ENCODE data around the gene RRAGC. TPM values are rescaled to one million over a fixed set of nuclear protein-coding genes. Genes with fewer than 3 reads are reported as not detected.

The RRAGC gene
- total and polyA plus RNA-seq, 9 donors: 11.4 to 37.5 (median 24.2) TPM

GRCh38 chr1:38831731-38832369 lies 27.7 kb downstream of the RRAGC start:
- Histone ChIP-seq H3K27ac (no peak overlapping the region), H3K4me3 (no peak overlapping the region), H3K36me3 (no peaks in the 10 kb centered on the region), H3K9me3 (no peaks in the 10 kb centered on the region), H3K4me1 (ENCODE audit: insufficient read depth) (no peaks in the 10 kb centered on the region), H3K27me3 (no peaks in the 10 kb centered on the region)
- no peak for DNase-seq
- WGBS, 3 donors: 48 to 84% (median 73%) methylated on average over 6 of the region's 6 CpGs
- intact Hi-C loops (cut with DNase I): loop anchor here in 2 of 4 donors (10.0 kb wide), 1 partner anchor 797 kb away; no protein-coding TSS in a partner anchor
- TF ChIP-seq POLR2A (IDR thresholded peaks at IDR 0.05): no peak
- no peak for TF ChIP-seq EP300 (IDR thresholded peaks at IDR 0.05)
- TF ChIP-seq, protein P1, sequence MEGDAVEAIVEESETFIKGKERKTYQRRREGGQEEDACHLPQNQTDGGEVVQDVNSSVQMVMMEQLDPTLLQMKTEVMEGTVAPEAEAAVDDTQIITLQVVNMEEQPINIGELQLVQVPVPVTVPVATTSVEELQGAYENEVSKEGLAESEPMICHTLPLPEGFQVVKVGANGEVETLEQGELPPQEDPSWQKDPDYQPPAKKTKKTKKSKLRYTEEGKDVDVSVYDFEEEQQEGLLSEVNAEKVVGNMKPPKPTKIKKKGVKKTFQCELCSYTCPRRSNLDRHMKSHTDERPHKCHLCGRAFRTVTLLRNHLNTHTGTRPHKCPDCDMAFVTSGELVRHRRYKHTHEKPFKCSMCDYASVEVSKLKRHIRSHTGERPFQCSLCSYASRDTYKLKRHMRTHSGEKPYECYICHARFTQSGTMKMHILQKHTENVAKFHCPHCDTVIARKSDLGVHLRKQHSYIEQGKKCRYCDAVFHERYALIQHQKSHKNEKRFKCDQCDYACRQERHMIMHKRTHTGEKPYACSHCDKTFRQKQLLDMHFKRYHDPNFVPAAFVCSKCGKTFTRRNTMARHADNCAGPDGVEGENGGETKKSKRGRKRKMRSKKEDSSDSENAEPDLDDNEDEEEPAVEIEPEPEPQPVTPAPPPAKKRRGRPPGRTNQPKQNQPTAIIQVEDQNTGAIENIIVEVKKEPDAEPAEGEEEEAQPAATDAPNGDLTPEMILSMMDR (IDR thresholded peaks at IDR 0.05): no peak

- Histone ChIP-seq H3K36me3 (no peaks in the 10 kb centered on the region), H3K27me3 (no peaks in the 10 kb centered on the region), H3K4me3 (no peak overlapping the region), H3K27ac (no peak overlapping the region), H3K9me3 (no peaks in the 10 kb centered on the region), H3K4me1 (ENCODE audit: insufficient read depth) (no peaks in the 10 kb centered on the region)
- no peak for TF ChIP-seq EP300 (IDR thresholded peaks at IDR 0.05)
- TF ChIP-seq POLR2A (IDR thresholded peaks at IDR 0.05): no peak
- TF ChIP-seq, protein P1 (IDR thresholded peaks at IDR 0.05): no peak
- no peak for DNase-seq
- WGBS, 3 donors: 0 to 11% (median 4%) methylated on average over 1 of the region's 1 CpG
- intact Hi-C loops (cut with DNase I): no loop called here
These were observed 30.2 kb downstream of the RRAGC start for GRCh38 chr1:38829368-38829767.

DNA sequence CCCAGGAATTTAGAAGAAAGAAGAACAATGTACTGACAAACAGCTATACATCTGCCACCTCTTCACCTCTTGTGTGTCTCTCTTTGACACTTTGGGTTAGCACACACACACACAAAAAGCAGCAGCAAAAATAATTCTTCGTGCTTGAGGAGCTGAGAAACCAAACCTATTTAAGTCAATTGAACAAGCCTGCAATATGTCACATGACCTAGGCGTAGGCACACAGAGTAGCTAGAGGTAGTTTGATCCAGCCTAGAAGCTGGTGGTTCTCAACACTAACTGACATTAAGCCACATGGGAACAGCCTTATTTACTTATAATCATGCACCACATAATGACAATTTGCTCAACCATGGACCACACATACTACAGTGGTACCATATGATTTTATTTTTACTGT lies 32.3 kb downstream of the RRAGC start:
- no peaks in the 10 kb centered on the region for H3K4me1 ChIP-seq (ENCODE audit: insufficient read depth)
- DNase-seq: no peak
- TF ChIP-seq POLR2A (IDR thresholded peaks at IDR 0.05): no peak
- TF ChIP-seq, protein P1 (IDR thresholded peaks at IDR 0.05): no peak
- no peak for TF ChIP-seq EP300 (IDR thresholded peaks at IDR 0.05)
- no peak overlapping the region for H3K27ac ChIP-seq
- H3K27me3 ChIP-seq: no peaks in the 10 kb centered on the region
- 70 to 81% (median 78%) methylated on average over 2 of the region's 2 CpGs for WGBS, 3 donors
- H3K9me3 ChIP-seq: no peaks in the 10 kb centered on the region
- intact Hi-C loops (cut with DNase I): no loop called here
- H3K36me3 ChIP-seq: no peaks in the 10 kb centered on the region
- H3K4me3 ChIP-seq: no peak overlapping the region

DNA sequence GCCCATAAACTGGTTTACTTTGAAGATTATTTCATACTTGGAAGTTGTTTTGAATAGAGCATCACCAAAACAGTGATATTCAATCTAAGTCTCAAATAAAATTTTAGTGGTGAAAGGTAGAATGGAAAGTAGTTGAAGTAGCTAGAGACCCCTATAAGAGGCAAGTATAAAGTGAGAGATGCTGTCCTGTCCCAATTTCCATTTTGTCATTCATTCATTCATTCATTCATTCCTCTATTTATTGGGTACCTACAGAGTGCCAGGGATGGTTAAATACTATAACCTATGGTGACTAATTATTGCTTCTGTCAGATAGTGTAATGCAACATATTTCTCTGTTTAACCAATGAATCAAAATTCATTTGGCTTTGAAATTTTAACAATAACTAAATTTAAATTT lies 32.7 kb downstream of the RRAGC start:
- Histone ChIP-seq H3K4me1 (ENCODE audit: insufficient read depth) (no peaks in the 10 kb centered on the region), H3K9me3 (no peaks in the 10 kb centered on the region), H3K27ac (no peak overlapping the region), H3K27me3 (no peaks in the 10 kb centered on the region), H3K36me3 (no peaks in the 10 kb centered on the region), H3K4me3 (no peak overlapping the region)
- no peak for DNase-seq
- TF ChIP-seq EP300 (IDR thresholded peaks at IDR 0.05) (no peak), POLR2A (IDR thresholded peaks at IDR 0.05) (no peak)
- TF ChIP-seq, protein P1 (IDR thresholded peaks at IDR 0.05): no peak
- intact Hi-C loops (cut with DNase I): no loop called here
